ENCODE measurements around the gene MAP4K3.

MAP4K3 gene

DNA sequence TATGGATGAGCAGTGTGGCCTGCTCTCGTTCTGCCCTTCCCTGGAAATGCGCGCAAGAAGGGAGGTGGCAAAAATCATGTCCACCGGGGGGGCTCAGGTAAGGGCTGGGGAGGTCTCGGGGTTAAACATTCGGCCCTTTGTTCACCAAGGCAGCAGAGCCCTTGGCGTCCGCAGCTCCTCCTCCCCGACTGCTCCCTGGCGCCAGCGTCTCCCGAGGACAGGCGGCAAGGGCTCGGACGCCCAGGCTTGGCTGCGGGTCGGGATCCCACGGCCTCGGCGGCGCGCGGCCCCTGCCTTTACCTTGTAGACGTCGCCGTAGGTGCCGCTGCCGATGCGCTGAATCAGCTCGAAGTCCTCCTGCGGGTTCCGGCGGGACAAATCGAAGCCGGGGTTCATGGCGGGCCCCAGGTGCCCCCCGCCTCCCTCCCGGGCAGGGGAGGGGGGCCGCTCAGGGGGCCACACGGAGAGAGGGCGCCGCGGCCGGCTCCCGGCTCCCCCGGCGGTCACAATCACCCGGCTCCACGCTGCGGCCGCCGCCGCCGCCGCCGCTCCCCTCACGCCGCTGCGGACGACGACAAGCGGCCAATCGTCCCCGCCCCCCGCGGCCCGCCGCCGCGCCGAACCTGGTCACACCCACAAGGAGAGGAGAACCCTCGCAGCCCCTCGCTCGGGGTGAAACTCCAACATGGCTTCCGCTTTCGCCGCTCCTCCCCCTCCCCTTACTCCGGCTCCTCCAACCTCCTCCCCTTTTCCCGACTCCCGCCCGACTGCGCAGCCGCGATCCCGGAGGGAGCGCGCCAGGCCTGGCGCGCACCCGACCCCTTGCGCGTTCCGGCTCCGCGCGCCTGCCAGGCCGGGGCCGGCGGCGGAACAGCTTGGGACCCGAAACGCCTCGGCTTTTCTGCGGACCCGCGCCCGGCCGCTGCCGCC, at the start of gene MAP4K3:
TSS of gene MAP4K3 (minus strand) at position 694 of the 930 bp plus-strand sequence. CDS start at position 396, 298 bp downstream.
- DNase-seq (ENCODE audit: low spot score), result peak; percentile 92
- TF ChIP-seq, protein P1, sequence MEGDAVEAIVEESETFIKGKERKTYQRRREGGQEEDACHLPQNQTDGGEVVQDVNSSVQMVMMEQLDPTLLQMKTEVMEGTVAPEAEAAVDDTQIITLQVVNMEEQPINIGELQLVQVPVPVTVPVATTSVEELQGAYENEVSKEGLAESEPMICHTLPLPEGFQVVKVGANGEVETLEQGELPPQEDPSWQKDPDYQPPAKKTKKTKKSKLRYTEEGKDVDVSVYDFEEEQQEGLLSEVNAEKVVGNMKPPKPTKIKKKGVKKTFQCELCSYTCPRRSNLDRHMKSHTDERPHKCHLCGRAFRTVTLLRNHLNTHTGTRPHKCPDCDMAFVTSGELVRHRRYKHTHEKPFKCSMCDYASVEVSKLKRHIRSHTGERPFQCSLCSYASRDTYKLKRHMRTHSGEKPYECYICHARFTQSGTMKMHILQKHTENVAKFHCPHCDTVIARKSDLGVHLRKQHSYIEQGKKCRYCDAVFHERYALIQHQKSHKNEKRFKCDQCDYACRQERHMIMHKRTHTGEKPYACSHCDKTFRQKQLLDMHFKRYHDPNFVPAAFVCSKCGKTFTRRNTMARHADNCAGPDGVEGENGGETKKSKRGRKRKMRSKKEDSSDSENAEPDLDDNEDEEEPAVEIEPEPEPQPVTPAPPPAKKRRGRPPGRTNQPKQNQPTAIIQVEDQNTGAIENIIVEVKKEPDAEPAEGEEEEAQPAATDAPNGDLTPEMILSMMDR (IDR thresholded peaks at IDR 0.05; ENCODE audit: extremely low read depth, missing control alignments), result no peak

DNA sequence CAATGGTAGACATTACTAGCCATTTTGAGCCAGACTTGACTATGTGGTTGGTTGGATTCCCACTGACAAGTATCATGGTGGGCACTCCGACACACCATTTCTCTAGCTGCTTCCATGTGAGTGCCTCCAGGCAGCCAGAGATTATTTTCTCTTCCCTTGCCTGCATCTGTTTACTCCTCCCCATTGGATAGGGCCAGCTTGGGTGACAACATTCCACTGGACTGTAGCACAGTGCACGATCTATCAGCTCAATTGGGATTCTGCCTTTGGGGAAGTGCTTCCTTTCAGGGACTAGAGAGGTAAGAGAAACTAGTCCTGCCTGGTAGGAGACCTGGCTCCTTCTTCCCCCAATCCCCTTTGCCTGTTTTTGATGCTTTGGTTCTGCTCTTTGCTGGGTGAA, 49.0 kb upstream of the MAP4K3 start:
- TF ChIP-seq, protein P1 (IDR thresholded peaks at IDR 0.05; ENCODE audit: extremely low read depth, missing control alignments), result no peak
- no peak for DNase-seq (ENCODE audit: low spot score)

DNA sequence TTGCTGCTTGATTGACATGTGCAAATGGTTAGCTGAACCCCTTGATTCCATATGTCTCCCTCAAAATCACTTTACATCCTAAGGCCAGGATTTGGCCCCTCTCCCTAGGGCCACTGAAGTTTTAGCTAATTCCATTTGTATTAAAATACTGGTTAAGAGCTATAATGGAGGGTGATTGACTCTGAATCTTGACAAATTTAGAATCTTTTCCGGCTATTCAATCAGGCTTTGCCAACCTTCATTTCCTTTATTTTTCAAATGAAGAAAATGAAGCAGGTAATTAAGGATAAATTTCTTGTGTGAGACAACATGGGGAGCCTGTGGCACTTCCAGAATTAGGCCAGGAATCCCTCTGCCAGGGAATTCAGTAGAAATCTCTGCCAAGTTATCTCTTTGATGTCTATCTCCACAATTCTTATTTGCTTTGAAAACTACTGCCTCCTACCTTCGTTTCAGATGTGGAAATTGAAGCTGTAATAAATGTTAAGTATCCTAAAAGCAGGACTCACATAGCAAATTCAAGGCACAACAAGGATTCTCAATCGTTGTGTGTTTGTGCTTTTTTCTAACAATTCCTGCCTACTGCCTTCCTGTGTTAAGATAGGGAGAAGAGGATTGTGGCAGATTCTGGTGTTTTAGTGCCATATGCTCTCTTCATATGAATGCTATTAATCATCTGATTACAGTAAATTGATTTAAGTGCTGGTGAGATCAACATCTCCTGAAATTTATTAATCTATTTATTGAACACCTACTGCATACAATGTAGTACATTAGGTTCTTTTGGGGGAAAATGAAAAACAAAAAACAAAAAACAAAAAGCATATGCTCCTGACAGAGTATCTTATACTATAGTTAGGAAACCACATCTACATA, 47.8 kb upstream of the MAP4K3 start:
- TF ChIP-seq, protein P1 (IDR thresholded peaks at IDR 0.05; ENCODE audit: extremely low read depth, missing control alignments), result no peak
- no peak for DNase-seq (ENCODE audit: low spot score)

DNA sequence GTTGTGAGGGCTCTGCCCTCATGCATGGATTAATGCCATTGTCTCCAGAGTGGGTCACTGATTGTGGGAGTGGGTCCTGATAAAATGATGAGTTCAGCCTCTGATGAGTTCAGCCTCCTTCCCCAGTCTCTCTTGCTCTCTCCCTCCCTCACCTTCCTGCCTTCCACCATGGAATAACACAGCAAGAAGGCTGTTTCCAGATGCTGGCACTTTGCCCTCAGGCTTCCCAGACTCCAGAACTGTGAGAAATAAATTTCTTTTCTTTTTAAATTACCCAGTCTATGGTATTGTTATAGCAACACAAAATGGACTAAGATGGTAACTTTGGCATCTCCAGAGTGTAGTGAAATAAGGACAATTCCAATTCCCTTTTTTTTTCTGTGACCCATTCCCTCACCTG, 47.1 kb upstream of the MAP4K3 start:
- DNase-seq (ENCODE audit: low spot score), result no peak
- TF ChIP-seq, protein P1 (IDR thresholded peaks at IDR 0.05; ENCODE audit: extremely low read depth, missing control alignments), result no peak

DNA sequence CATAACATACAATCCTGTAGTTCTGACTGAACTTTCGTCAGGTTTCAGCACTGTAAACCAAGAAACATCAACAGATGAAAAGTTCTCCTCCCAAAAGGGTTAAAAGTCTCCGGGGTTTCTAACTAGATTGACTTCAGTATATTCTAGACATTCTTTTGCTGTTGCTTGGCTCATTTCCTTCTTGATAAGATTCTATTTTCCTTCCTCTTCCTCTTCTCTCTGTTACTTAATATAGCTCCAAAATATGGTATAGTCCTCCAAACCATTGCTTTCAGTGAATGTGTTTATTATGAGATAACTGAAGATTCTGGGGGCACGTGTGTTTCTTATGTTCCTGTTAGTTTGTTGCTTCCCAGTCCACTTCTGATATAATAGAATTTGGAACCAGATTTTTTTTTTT, 46.4 kb upstream of the MAP4K3 start:
- DNase-seq (ENCODE audit: low spot score), result no peak
- TF ChIP-seq, protein P1 (IDR thresholded peaks at IDR 0.05; ENCODE audit: extremely low read depth, missing control alignments), result no peak

DNA sequence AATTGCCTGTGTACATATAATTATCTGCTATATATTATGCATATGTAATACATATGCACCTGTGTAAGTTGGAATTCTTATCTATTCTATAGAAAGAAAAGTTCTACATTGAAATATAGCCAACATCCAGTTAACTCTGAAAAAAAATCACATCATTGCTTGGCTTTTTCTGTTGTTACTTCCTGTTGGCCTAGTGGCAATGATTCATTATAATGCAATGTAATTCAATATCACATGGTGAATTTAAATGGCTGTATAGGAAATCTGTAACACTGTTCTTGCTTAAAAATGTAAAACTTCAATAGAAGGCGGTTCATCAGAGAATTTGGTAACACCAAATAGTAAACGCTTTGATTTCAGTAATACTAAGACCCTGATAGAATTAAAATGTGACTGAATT, 44.5 kb upstream of the MAP4K3 start:
- TF ChIP-seq, protein P1 (IDR thresholded peaks at IDR 0.05; ENCODE audit: extremely low read depth, missing control alignments), result no peak
- DNase-seq (ENCODE audit: low spot score), result no peak

DNA sequence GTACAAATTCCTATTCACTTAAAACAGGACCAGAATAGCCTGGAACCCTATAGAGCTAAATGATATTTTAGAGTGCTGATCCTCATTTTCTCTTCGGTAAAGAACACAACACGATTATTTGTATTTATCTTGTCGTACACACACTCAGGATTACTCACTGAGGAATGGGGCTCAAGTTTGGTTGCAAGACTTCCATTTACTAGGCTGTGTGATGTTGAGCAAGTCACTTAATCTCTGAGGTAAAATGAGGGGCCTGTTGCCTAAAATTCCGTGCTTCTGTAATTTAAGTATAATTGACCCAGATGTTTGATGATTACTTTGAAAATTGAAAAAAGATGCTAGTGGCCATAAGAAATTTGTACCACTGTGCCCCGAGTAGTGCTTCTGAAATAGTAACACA, 42.6 kb upstream of the MAP4K3 start:
- TF ChIP-seq, protein P1 (IDR thresholded peaks at IDR 0.05; ENCODE audit: extremely low read depth, missing control alignments), result no peak
- no peak for DNase-seq (ENCODE audit: low spot score)

All from GM20000 (cell line).